ENCODE measurements around the gene IAH1.

DNA sequence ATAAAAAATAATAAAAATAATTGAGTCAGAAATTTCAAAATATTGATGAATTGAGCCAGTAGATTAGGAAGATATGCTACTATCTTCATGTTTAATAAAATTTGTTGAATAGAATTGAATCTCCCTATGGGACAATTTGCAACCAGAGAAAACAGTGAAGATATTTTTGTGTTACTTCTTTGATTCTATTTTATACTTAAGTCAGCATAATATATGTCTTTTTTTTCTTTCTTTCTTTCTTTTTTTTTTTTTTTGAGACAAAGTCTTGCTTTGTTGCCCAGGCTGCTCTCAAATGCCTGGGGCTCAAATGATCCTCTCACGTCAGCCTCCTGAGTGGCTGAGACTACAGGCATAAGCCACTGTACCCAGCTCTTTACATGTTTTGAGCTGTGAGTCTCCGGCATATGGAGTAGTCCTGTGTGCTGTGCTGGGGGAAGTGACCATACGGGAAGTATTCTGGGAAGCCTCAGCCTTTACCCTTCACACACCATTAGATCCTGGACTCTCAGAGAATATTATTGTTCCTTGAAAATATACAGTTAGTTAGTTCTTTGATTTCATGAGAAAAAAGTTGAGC lies 13.8 kb upstream of the IAH1 start:
- TF ChIP-seq, protein P1, sequence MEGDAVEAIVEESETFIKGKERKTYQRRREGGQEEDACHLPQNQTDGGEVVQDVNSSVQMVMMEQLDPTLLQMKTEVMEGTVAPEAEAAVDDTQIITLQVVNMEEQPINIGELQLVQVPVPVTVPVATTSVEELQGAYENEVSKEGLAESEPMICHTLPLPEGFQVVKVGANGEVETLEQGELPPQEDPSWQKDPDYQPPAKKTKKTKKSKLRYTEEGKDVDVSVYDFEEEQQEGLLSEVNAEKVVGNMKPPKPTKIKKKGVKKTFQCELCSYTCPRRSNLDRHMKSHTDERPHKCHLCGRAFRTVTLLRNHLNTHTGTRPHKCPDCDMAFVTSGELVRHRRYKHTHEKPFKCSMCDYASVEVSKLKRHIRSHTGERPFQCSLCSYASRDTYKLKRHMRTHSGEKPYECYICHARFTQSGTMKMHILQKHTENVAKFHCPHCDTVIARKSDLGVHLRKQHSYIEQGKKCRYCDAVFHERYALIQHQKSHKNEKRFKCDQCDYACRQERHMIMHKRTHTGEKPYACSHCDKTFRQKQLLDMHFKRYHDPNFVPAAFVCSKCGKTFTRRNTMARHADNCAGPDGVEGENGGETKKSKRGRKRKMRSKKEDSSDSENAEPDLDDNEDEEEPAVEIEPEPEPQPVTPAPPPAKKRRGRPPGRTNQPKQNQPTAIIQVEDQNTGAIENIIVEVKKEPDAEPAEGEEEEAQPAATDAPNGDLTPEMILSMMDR (IDR thresholded peaks at IDR 0.05), result no peak
- no peak for TF ChIP-seq POLR2A (IDR thresholded peaks at IDR 0.05)
